Measurements from ENCODE around the gene ZNF391.
"Not testable (repeated sequence)": the region's sequence is repeated elsewhere in the genome, so short reads cannot be mapped to it uniquely, and the experiment has no call there.

Gene ZNF391

GRCh38 chr6:27424851-27425250 is 36.3 kb downstream of the ZNF391 start:
- DNase-seq = not testable (repeated sequence)

- DNase-seq = no peak
These were observed 37.6 kb downstream of the ZNF391 start for GRCh38 chr6:27426045-27426620.

GRCh38 chr6:27428502-27428901 is 39.9 kb downstream of the ZNF391 start:
- no peak for DNase-seq

DNA sequence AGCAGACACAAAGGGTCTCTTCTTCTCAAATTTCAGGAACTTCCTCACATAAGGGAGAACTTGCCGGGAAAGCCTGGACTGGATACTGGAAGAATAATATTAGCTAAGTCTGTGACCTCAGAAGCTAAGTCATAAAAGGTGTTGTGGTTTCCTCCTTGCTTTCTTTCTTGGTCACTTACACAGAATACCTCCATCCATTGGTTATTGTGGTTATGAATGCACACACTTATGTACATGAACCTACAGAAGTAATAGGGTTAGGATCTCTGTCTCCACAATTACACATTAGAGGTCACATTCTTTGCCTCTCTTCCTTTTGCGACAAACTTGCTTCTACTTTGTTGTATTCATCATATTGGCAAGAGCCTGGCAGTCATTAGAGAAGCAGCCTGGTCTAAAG is 40.4 kb downstream of the ZNF391 start:
- DNase-seq = no peak

GRCh38 chr6:27433714-27434113 is 45.2 kb downstream of the ZNF391 start:
- no peak for DNase-seq

- DNase-seq = no peak
These were observed 50.8 kb downstream of the ZNF391 start for GRCh38 chr6:27439371-27439770.

- DNase-seq = peak; percentile 5
These were observed 52.4 kb downstream of the ZNF391 start for GRCh38 chr6:27441001-27441400.

DNA sequence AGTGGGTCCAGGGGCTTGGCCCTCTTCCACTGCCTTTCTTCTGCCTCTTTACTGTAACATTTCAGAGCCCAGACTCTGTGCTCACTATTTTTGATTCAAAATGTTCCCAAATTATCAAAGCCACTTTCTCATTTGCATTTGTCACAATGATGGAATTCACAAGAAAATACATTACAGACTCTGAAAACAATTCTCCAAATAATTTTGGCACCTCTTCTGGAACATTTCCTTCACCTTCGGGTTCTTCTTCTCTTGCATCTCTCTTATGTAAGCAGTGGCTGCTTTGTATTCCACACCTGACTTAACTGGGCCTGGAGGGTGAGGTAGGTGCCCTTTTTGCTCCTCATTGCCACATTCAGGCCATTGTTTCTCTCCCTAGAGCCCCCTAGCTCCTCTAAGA is 54.4 kb downstream of the ZNF391 start:
- no peak for DNase-seq

- DNase-seq = no peak
These were observed 59.9 kb downstream of the ZNF391 start for GRCh38 chr6:27448456-27448855.

- no peak for DNase-seq
These were observed 63.3 kb downstream of the ZNF391 start for GRCh38 chr6:27451660-27452390.

GRCh38 chr6:27452496-27452897 is 63.9 kb downstream of the ZNF391 start:
- DNase-seq = no peak

Measured in kidney glomerular epithelial cell (primary cell).